A549 (cell line): ENCODE results near the gene ZBTB20.

Experiments used
- ELK1 ChIP-seq: fragments of 150-350 bp; IDR thresholded peaks from 2 replicates; pipeline ENCODE4 v1.6.1; 2014; ENCODE audit warnings: low read depth, mild to moderate bottlenecking, low read length
- MYC ChIP-seq: IDR thresholded peaks from 2 replicates; pipeline ENCODE4 v1.6.1; 2012; ENCODE audit warnings: mild to moderate bottlenecking, inconsistent platforms, low read length, improper control_type of control experiment, borderline replicate concordance
- RNF2 ChIP-seq: fragments of 200-600 bp; sonication (generic); IDR thresholded peaks from 2 replicates; pipeline ENCODE4 v1.6.1; 2016; ENCODE audit warnings: low read depth, mild to moderate bottlenecking, antibody characterized with exemption, moderate library complexity, borderline replicate concordance
- TF ChIP-seq, protein P1 (sequence below): fragments of >200 bp; sonication (Bioruptor Twin); formaldehyde crosslinking; IDR thresholded peaks from 3 replicates; pipeline ENCODE4 v1.5.1; 2016

DNA sequence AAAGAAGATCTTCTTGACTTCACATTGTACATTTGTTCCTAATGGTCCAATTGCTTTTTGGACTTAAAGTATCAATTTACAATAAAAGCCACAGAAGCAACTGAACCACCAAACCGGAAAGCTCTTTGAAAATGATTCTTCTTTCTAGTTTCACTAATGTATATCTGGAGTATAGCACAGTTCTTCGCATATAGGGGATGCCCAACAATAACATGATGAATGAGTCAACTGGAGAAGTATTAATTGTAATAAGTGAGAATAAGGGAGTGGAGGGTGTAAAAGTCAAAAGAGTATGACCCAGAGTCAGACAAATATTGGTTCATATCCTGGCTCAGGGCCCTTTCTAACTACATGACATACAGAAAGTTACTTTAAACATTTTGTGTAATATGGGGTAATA is 425.2 kb downstream of the ZBTB20 start:
- TF ChIP-seq MYC (no peak), RNF2 (no peak), ELK1 (no peak)
- TF ChIP-seq, protein P1, sequence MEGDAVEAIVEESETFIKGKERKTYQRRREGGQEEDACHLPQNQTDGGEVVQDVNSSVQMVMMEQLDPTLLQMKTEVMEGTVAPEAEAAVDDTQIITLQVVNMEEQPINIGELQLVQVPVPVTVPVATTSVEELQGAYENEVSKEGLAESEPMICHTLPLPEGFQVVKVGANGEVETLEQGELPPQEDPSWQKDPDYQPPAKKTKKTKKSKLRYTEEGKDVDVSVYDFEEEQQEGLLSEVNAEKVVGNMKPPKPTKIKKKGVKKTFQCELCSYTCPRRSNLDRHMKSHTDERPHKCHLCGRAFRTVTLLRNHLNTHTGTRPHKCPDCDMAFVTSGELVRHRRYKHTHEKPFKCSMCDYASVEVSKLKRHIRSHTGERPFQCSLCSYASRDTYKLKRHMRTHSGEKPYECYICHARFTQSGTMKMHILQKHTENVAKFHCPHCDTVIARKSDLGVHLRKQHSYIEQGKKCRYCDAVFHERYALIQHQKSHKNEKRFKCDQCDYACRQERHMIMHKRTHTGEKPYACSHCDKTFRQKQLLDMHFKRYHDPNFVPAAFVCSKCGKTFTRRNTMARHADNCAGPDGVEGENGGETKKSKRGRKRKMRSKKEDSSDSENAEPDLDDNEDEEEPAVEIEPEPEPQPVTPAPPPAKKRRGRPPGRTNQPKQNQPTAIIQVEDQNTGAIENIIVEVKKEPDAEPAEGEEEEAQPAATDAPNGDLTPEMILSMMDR = no peak
